Left ventricle myocardium inferior (tissue), 1 donor: ENCODE data around the gene EIF2B5. TPM values are rescaled to one million over a fixed set of nuclear protein-coding genes. Genes with fewer than 3 reads are reported as not detected.
A peak's percentile ranks its signal among the peaks of the same experiment; 100 is the strongest.
"Not testable (repeated sequence)": the region's sequence is repeated elsewhere in the genome, so short reads cannot be mapped to it uniquely, and the experiment has no call there.

ENCODE experiments used
- DNase-seq: peaks from one replicate; pipeline ENCODE4 v3.0.0-alpha.2; 2020
- H3K27ac ChIP-seq: fragments of 200-600 bp; replicated peaks from 2 replicates; pipeline ENCODE4 v1.8.0; 2021
- H3K27me3 ChIP-seq: fragments of 200-600 bp; 2 replicates; pipeline ENCODE4 v1.8.0; 2021; ENCODE audit warnings: low read depth
- H3K36me3 ChIP-seq: fragments of 200-600 bp; 2 replicates; pipeline ENCODE4 v1.8.0; 2021
- H3K4me1 ChIP-seq: fragments of 200-600 bp; 2 replicates; pipeline ENCODE4 v1.8.0; 2021
- H3K4me3 ChIP-seq: fragments of 200-600 bp; 2 replicates; pipeline ENCODE4 v1.8.0; 2021; ENCODE audit warnings: mild to moderate bottlenecking, moderate library complexity
- H3K9me3 ChIP-seq: fragments of 200-600 bp; replicated peaks from 2 replicates; pipeline ENCODE4 v1.8.0; 2021
- CTCF ChIP-seq: fragments of 200-600 bp; IDR thresholded peaks from 2 replicates; pipeline ENCODE4 v1.8.0; 2021; ENCODE audit warnings: antibody characterized with exemption, mild to moderate bottlenecking, borderline replicate concordance
- intact Hi-C: fragments of 100-400 bp; cut with micrococcal nuclease; formaldehyde crosslinking; loops from one replicate; pipeline ENCODE4 v1.11.0; 2022
- total RNA-seq: library from RNA; stranded (reverse); fragmentation: NEBNext Ultra II Directional; extraction: Animal tissue kit (Norgen Biotek cat#: 25700); gene quantifications from one replicate; pipeline ENCODE4 v1.2.1, GENCODE V29; 2021
- donor health status: DM: no; HTN: yes; CAD: no; lungs with severe emphysema.

The EIF2B5 gene
- total RNA-seq, 1 donor from 2014 or later = 32.1 TPM

- Histone ChIP-seq H3K4me3 (peak overlapping the region; percentile 99), H3K27me3 (no peaks in the 10 kb centered on the region), H3K36me3 (no peaks in the 10 kb centered on the region), H3K4me1 (peaks cover 79% of the 10 kb centered on the region), H3K27ac (peak overlapping the region; percentile 95), H3K9me3 (no peaks in the 10 kb centered on the region)
- DNase-seq = no peak
- intact Hi-C loops = no loop called here
- TF ChIP-seq CTCF = no peak
Measured at GRCh38 chr3:184155644-184156521, 20.7 kb downstream of the EIF2B5 start.

- no peaks in the 10 kb centered on the region for H3K36me3 ChIP-seq
- peaks cover 85% of the 10 kb centered on the region for H3K4me1 ChIP-seq
- H3K27ac ChIP-seq = peak overlapping the region; percentile 95
- no peak for TF ChIP-seq CTCF
- H3K4me3 ChIP-seq = peak overlapping the region; percentile 99
- H3K9me3 ChIP-seq = no peaks in the 10 kb centered on the region
- no peaks in the 10 kb centered on the region for H3K27me3 ChIP-seq
- peak; percentile 75 for DNase-seq
- intact Hi-C loops = no loop called here
Measured at GRCh38 chr3:184156522-184156955, 21.4 kb downstream of the EIF2B5 start.

- no peak for DNase-seq
- intact Hi-C loops = no loop called here
- Histone ChIP-seq H3K27me3 (no peaks in the 10 kb centered on the region), H3K4me1 (peaks cover 92% of the 10 kb centered on the region), H3K9me3 (no peaks in the 10 kb centered on the region), H3K4me3 (peak overlapping the region; percentile 99), H3K27ac (peak overlapping the region; percentile 95), H3K36me3 (no peaks in the 10 kb centered on the region)
- TF ChIP-seq CTCF = no peak
Measured at GRCh38 chr3:184157206-184157605, 22.0 kb downstream of the EIF2B5 start.

- no peaks in the 10 kb centered on the region for H3K27me3 ChIP-seq
- H3K27ac ChIP-seq = peak overlapping the region; percentile 95
- no peak for TF ChIP-seq CTCF
- H3K4me1 ChIP-seq = peaks cover 96% of the 10 kb centered on the region
- no peaks in the 10 kb centered on the region for H3K9me3 ChIP-seq
- intact Hi-C loops = no loop called here
- H3K36me3 ChIP-seq = peaks cover 2% of the 10 kb centered on the region
- DNase-seq = no peak
- peak overlapping the region; percentile 99 for H3K4me3 ChIP-seq
Measured at GRCh38 chr3:184158404-184158803, 23.2 kb downstream of the EIF2B5 start.

- no peaks in the 10 kb centered on the region for H3K27me3 ChIP-seq
- peak overlapping the region; percentile 45 for H3K4me3 ChIP-seq
- no peak for DNase-seq
- peaks cover 86% of the 10 kb centered on the region for H3K4me1 ChIP-seq
- H3K27ac ChIP-seq = peak overlapping the region; percentile 95
- H3K36me3 ChIP-seq = peaks cover 23% of the 10 kb centered on the region
- no peak for TF ChIP-seq CTCF
- no peaks in the 10 kb centered on the region for H3K9me3 ChIP-seq
- intact Hi-C loops = no loop called here
Measured at GRCh38 chr3:184160456-184160855, 25.3 kb downstream of the EIF2B5 start.

- H3K27me3 ChIP-seq, H3K9me3 ChIP-seq, H3K4me3 ChIP-seq, DNase-seq, intact Hi-C loops: not testable (repeated sequence)
- Histone ChIP-seq H3K36me3 (peaks cover 44% of the 10 kb centered on the region), H3K4me1 (peaks cover 64% of the 10 kb centered on the region), H3K27ac (peak overlapping the region; percentile 95)
Measured at GRCh38 chr3:184162571-184163070, 27.5 kb downstream of the EIF2B5 start.
